T-helper 9 cell (primary cell): Measurements from ENCODE around the gene WBP1L.
"Not testable (repeated sequence)": the region's sequence is repeated elsewhere in the genome, so short reads cannot be mapped to it uniquely, and the experiment has no call there.

Experiments
- DNase-seq: peaks from one replicate; pipeline ENCODE4 v3.0.0-alpha.2; 2020
- total RNA-seq, 2 donors: gene quantifications; one replicate each; lab custom pipeline; 2026; lab: John Stamatoyannopoulos, UW

WBP1L gene
- total RNA-seq = 22.0 to 74.1 reads per million in 2 donors

DNA sequence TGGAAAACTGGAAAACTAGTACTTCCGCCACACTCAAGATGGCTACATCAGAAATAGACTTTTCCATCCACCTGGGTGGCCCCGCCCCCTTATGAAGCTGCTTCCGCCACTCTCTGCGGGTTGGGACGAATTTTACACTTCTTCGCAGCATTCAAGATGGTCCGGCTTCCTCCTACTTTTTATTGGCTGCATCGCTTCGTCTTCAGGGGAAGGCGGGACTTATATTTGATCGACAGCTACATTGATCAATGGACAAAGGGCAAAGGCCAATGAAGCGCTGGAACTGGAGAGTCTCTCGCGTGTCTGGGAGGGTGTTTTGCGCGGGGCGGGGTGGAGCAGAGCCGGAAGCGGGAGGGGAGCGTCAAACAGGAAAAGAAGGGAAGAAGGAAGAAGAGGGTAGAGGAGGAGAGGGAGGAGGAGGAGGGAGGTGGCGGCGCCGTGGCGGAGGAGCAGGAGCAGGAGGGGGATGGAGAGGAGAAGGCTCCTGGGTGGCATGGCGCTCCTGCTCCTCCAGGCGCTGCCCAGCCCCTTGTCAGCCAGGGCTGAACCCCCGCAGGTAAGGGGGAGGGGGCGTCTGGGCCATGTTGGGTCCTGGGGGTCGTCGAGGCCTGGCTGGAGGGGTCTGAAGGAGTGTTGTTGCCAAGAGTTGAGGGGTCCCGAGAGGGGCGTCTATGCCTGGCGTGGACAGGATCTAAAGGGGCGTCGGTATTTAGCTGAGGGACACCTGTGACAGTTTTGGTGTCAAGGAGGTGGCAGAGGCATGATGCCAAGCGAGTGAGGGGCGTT lies at the start of gene WBP1L:
Gene WBP1L (plus strand): TSS at position 361 of the 786 bp plus-strand sequence. CDS start 106 bp downstream, at position 467.
- peak; percentile 88 for DNase-seq

DNA sequence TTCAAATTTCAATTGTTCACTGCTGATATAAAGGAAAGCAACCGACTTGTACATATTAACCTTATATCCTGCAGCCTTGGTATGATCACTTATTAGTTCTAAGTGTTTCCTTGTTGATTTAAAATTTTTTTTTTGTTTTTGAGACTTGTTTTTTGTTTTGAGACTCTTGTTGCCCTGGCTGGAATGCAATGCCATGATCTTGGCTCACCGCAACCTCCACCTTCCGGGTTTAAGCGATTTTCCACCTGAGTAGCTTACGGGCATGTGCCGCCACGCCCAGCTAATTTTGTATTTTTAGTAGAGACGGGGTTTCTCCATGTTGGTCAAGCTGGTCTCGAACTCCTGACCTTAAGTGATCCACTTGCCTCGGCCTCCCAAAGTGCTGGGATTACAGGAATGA lies 48.3 kb upstream of the WBP1L start:
- DNase-seq = not testable (repeated sequence)

DNA sequence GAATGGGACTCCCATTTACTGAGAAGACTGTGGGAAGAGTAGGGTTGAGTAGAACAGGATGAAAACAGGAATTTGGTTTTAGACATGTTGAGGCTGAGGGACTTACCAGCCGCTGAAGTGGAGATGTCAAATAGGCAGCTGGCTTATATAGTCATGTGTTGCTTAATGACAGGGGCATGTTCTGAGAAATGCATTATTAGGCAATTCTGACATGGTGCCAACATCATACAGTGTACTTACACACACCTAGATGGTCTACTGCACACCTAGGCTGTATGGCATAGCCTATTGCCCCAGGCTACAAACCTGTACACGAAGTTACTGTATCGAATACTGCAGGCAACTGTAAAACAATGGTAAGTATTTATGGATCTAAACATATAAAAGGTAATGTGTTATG lies 47.0 kb upstream of the WBP1L start:
- DNase-seq = no peak

DNA sequence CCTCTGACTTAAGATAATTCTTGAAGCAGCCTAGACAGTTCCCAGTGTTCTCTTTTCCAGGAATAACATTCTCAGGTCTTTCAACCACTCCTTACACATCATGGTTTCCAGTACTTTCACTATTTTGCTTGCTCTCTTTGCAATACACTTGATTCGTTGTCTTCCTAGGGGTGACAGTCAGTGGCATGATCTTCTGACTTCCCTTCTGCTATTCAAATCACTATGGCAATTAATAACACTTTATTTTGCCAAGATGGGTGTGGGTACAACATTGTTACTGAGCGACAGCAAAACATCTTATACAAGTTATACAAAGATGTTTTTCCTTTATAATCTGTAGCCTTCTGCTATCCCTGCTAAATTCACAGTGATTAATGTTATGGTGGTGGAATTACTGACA lies 44.9 kb upstream of the WBP1L start:
- no peak for DNase-seq

DNA sequence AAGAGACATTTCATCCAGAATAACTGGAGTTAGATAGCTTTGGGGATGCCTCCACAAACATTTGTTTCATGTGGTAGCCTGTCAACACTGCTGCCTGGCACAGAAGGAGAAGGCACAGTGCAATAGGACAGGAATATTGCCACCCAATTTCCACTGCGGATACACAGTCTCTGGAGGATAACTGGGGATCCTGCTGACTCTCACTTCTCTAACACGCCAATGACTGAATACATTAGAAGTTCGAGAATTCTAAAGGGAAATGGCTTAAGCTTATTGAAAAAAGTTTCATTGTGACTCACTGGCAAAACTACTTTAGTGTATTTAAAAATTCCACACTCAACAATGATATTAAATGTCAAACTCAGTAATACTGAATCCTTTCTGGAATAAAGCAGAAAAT lies 42.5 kb upstream of the WBP1L start:
- no peak for DNase-seq

DNA sequence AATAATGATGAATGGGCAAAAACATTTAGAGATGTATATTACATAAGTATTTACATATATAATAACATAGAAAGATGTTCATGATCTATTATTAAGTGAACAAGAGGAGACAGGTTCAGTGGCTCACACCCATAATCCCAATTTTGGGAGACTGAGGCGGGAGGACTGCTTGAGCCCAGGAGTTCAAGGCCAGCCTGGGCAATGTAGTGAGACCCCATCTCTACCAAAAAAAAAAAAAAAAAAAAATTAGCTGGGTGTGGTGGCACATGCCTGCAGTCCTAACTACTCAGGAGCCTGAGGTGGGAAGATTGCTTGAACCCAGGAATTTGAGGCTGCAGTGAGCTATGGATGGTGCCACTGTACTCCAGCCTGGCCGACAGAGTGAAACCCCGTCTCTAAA lies 42.0 kb upstream of the WBP1L start:
- DNase-seq = no peak

DNA sequence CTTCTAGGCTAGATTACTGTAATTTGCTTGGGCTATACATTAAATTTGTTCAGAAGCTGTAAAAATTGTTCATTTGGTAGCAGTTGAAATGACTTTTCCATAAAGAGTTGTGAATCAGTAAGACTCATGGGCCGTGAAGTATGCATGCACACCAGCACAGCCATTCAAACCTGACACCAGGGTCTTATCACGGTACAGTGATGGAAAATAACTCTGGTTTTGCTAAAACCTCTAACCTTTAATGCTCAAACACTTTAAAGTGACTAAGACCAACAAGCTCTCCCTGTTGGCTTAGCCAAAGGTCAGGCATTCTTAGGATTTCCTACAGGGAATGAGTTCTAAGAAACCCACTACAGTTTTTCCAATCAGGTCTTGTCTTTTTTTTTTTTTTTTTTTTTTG lies 41.0 kb upstream of the WBP1L start:
- no peak for DNase-seq

DNA sequence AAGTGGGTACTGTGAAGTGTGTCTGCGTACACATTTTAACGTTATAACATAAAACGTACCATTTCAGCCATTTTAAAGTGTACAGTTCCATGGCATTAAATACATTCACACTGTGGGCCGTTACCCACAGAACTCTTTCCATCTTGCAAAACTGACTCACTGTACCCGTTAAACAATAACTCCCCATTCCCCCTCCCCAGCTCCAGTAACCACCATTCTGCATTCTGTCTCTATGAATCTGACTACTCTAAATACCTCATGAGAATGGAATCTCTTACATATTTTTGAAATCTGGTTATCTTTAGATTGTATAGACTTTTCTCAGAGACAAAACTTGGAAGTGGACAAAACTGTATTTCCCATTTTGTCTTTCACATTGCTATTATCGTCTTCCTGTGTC lies 38.8 kb upstream of the WBP1L start:
- no peak for DNase-seq

DNA sequence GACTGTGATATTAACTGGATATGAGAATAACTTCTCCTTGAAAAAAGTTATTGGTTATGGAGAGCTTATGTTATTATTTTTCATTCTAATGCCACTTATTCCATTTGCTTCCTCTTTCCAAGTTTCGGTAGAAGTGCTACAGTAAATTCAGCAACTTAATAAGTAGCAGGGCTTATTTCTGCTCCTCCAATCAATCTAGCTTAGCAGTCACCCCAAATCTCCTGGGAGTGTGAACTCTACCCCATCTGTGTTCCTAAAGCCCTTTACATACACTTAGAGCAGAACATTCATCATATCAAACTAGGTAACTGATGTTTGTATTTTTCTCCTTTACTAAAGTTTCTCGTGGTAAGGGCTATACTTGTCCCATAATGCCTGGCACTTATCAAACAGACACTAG lies 38.2 kb upstream of the WBP1L start:
- DNase-seq = no peak

DNA sequence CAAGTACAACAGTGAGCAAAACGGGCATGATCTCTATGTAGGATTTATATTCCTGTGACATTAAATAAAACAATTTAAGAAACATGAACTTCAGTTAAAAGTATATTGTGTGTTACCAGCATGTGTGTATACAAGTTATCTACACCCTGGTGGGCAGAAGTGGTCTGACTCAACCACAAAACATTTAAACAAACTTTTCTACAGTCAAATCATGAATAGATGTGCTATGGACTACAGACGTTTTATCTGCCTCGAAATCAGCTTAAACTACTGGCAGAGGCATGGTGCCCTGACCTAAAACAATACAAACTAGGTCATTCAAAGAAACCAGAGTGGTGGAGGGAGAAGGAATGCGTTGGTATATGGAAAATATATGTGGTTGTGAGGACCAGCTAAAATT lies 33.1 kb upstream of the WBP1L start:
- no peak for DNase-seq

DNA sequence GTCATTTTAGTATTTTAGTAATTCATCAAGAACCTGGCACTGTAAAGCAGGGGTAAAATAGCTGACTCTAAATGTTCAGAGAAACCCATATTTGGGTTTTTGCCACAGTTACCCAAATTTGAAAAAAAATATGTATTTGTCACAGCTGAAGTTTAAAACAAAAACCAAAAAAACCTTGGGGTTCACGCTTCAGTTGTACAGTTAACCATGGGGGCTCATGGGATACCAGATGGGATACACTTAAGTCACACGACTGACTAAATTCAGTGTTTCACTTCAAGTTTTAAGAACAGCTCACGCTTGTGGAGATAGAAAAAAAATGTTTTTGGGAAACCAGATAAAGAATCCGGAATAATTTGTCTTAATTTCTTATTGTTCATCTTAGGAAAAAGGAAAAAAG lies 31.7 kb upstream of the WBP1L start:
- no peak for DNase-seq

DNA sequence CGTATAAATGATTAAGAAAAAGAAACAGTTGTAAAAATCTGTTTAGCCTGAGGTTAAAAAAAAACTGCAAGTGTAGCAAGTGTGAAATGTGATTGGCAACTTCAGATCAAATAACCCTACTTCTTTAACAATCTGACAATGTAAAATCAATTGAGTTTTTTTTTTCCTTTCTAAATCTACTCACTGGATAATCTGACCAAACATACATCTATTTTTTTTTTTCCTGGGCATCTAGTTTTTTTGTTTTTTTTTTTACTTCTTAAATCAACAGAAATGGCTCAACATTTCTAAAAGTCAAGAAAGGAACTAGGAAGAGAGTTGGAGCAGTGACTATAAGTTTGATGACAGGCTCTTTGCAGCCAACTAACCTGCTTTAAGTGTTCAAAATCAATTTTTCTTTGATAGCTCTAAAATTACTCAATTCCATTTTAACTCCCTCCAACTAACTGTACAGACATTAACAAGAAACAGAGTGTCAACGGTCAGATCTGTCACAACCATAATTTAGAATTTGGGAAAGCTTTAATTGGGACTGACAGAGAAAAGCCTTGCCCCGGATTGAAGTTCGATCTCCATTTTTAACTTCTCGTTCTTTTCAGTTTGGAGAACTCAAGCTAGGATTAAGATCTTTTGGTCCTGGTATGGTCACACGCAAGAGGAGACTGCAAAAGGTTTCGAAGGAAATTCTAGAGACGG lies 30.8 kb upstream of the WBP1L start:
- no peak for DNase-seq

DNA sequence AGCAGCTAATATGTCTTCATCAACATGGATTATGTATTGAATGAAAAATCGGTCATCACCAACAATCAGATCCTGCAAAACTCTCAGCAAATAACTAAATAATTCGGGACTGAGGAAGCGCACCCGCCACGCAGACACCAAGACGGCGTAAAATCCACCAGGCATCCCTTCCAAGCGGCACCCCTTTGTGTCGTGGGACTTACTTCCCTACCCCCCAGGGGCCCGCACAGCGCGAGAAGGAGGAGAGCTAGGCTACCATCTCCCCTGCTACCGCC lies 30.3 kb upstream of the WBP1L start:
- no peak for DNase-seq

DNA sequence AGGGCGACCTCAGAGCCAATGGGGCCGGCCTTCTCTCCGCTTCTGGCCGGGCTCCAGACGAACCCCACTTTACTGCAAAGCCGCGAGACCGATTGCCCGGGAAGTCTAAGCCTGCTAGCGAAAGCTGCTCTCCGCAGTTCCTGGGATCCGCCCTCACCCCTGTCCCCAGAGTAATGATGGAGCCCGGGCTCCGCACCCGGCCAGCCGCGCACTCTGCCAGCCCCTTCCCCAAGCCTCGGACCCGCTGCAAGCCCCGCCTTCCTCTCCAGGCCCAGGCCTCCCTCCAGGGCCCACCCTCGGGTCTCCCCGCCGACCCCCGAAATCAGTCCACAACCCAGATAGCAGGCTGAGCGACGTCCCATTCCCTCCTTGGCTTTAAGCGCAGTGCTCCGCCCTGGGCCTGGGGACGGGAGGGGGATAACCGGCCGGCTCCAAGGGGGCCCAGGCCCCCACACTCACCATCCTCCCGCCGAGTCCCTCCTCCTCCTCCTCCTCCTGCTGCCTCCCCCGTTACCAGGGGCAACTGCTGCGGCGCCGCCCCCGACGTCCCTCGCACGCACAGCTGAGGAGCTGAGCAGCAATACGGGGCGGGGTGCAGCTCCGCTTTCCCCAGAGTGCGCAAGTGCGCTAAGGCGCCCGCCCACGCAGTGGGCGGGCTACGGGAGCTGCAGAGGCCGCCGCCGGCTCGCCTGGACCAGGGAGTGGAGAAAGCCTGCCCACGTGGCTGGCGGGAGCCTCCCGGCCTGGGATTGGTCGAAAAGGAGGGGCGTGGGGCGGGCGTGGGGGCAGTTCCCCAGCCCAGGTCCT lies 29.7 kb upstream of the WBP1L start, which contains the start of gene ARL3:
Gene ARL3 (minus strand): TSS at position 584 of the 807 bp plus-strand sequence. CDS start 122 bp downstream, at position 462.
- peak; percentile 84 for DNase-seq

DNA sequence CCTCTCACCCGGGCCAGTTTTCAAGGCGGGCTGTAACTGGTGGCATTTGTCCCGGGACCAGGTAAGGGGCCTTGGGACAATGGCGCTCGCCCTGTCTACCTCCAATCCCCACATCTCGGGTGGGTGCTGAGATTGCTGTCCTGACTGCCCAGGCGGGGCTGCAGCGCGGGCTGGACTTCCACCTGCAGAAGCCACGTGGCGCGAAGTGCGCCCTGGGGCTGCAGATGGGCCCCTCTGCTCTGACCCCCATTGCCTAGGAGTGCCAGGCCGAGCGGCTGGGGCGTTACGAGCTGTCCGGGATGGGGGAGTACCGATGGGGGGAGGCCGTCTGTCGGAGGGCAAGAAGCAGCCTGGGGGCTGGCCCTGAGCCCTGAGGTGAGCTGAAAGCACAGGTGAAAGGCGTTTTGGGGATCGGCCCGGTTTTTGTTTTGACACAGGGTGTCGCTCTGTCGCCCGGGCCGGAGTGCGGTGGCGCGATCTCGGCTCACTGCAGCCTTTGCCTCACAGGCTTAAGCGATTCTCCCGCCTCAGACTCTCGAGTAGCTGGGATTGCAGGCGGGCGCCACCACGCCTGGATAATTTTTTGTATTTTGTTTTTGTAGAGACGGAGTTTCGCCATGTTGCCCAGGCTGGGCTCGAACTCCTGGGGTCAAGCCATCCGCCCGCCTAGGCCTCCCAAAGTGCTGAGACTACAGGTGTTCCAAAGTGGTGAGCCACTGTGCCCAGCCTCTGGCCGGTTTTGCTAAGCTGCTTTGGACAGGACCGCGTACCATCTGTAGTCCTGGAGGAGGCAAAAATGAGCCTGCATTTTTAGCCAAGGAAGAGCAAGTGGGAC lies 28.9 kb upstream of the WBP1L start, which contains the start of gene SFXN2:
Gene SFXN2 (plus strand): TSS at position 16 of the 835 bp plus-strand sequence. CDS start 12,001 bp downstream, outside the sequence.
- peak; percentile 32 for DNase-seq

DNA sequence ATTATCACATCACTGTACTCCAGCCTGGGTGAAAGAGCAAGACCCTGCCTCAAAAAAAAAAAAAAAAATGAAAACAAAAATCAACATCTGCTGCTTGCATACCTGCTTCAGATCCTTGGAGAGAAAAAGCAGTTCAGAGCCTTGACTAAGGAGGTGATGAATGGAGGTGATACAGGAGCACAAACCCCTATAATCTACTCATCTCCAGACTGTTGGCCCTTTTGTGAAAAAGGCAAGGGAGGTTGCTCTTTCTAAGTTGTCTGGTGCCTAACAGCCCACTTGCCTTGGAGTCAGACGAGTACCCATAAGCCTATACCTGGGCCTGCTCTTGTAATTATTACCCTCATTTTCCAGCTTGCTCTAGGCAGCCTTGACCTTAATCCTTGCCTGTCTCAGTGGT lies 27.9 kb upstream of the WBP1L start:
- DNase-seq = no peak

DNA sequence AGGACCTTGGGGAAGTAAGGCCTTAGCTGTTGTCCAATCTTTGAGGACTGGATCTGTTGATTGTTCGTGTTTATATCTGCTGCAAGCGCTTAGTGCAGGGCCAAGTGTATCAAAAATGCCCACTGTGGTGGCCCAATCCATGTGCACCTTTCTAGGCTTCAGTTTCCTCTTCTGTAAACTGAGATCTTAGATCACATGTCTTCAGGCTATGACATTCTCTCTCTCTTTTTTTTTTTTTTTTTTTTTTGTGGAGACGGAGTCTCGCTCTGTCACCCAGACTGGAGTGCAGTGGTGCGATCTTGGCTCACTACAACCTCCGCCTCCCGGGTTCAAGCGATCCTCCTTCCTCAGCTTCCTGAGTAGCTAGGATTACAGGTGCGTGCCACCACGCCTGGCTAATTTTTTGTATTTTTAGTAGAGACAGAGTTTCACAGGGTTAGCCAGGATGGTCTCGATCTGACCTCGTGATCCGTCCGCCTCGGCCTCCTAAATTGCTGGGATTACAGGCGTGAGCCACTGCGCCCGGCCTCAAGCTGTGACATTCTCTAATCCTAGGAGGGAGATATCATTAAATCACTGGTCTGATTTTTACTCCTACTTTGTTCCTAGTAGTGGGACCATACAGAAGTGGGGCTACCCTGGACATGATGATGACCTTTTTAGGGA lies 26.7 kb upstream of the WBP1L start:
- DNase-seq = not testable (repeated sequence)

DNA sequence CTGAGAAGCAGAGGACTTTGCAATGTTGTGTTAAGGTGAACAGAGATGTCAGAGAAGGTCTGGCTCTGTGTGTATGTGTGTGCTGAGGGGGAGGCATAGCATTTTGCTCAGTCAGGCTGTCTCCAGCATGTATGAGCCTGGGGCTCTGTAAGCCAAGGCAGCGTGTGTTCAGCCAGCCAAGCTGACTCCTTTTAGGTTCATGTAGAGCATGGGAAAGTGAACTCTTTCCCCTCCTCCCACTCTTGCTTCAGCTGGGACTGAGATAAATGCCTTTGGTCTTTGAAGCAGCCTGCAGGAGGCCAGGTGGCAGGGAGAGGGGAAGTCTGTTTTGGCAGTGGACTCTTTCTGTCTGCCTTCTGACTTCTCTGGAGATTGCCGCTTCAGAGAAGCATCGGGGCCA lies 25.5 kb upstream of the WBP1L start:
- DNase-seq = no peak

DNA sequence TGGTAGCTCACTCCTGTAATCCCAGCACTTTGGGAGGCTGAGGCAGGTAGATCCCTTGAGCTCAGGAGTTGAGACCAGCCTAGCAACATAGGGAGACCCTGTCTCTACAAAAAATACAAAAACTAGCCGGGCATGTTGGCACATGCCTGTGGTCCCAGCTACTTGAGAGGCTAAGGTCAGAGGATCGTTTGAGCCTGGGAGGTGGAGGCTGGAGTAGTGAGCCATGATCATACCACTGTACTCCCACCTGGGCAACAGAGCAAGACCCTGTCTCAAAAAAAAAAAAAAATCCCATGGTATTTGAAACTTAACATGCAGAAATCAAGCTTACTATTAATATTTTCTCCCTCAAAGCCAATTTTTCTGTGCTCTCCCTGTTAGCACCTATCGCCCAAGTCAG lies 23.4 kb upstream of the WBP1L start:
- DNase-seq = no peak

DNA sequence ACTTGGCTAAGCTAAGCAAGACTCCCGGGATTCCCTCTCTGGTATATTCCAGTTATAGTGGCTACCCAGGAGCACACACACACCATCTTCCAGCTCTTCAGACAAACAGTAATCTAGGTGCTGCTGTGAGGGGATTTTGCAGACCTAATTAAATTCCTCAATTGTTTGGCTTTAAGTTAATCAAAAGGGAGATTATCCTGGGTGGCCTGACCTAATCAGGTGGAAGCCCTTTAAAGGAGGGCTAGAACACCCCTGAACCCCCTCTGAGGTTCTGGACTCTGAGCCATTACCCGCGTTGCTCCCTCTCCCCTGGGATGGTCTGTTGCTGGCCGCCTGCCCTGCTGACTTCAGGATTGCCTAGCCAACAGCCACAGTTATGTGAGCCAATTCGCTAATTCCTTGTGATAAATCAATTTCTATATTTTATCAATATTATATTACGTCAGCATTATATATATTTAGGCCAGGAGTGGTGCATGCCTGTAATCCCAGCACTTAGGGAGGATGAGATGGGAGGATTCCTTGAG lies 22.9 kb upstream of the WBP1L start:
- no peak for DNase-seq

DNA sequence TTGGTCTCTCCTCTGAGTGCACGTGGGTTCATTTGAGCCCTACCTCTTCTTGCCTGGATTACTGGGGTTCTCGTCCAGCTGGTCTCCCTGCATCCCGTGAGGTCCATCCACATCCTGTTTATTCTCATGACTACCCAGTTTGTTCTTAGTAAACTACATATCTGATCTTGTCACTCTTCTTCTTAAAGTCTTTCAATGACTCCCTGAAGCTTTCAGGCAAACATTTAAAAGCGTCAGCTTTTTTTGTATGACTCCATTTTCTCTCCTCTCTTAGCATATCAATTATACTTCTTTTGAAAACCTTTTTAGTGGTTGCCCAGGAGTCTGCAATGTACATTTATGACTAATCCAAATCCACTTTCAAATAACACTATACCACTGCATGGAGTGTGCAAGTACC lies 21.8 kb upstream of the WBP1L start:
- DNase-seq = no peak

DNA sequence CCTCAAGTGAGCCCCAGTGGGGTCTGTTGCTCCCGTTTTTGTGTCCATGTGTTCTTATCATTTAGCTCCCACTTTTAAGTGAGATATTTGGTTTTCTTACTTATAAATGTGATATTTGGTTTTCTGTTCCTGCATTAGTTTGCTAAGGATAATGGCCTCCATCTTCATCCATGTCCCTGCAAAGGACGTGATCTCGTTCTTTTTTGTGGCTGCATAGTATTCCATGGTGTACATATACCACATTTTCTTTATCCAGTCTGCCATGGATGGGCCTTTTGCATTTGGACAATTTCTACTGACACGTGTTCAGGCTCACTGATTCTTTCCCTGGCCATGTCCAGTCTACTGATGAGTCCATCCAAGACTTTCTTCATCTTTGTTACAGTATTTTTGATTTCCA lies 19.8 kb upstream of the WBP1L start:
- no peak for DNase-seq
